Ascending aorta (tissue), 2 donors: ENCODE measurements around the gene BPIFB1. TPM values are rescaled to one million over a fixed set of nuclear protein-coding genes. Genes with fewer than 3 reads are reported as not detected.

Experiments
- DNase-seq, 2 donors: peaks; one replicate each; pipeline ENCODE4 v3.0.0-alpha.2; 2019; ENCODE audit warnings: low spot score in 2 of 2
- H3K27ac ChIP-seq, 2 donors: fragments of 200-600 bp; sonication (generic); one replicate each; pipeline ENCODE4 v1.5.1; 2016 to 2017; ENCODE audit warnings: mild to moderate bottlenecking in 1 of 2
- H3K27me3 ChIP-seq: fragments of 200-600 bp; sonication (generic); one replicate; pipeline ENCODE4 v1.5.1; 2017
- H3K36me3 ChIP-seq, 2 donors: fragments of 200-600 bp; sonication (generic); one replicate each; pipeline ENCODE4 v1.5.1; 2016
- H3K4me1 ChIP-seq, 2 donors: fragments of 200-600 bp; sonication (generic); one replicate each; pipeline ENCODE4 v1.5.1; 2016 to 2017; ENCODE audit warnings: mild to moderate bottlenecking in 1 of 2
- H3K4me3 ChIP-seq, 2 donors: fragments of 200-600 bp; sonication (generic); one replicate each; pipeline ENCODE4 v1.5.1; 2016 to 2017; ENCODE audit warnings: mild to moderate bottlenecking in 1 of 2
- H3K9me3 ChIP-seq, 2 donors: fragments of 200-600 bp; sonication (generic); one replicate each; pipeline ENCODE4 v1.5.1; 2016
- CTCF ChIP-seq, 3 experiments: fragments of 200-600 bp in 2 of 3; fragments of 450-650 bp in 1 of 3; sonication (generic) in 2 of 3; IDR thresholded peaks; one replicate each; pipeline ENCODE4 v1.5.1; 2016 to 2019; ENCODE audit warnings: antibody characterized with exemption in 3 of 3, mild to moderate bottlenecking in 1 of 3, moderate library complexity in 1 of 3
- intact Hi-C: fragments of 100-400 bp; cut with DNase I; formaldehyde crosslinking; loops from one replicate; pipeline ENCODE4 v1.15.1; 2023
- total RNA-seq: library from RNA; depleted of rRNA; stranded (reverse); fragments of >200 nt; gene quantifications from one replicate; pipeline ENCODE4 v1.1.0, GENCODE V29; 2016

BPIFB1 gene
- total RNA-seq, 1 donor from 2014 or later, result not detected

GRCh38 chr20:33250666-33251065 lies 32.3 kb upstream of the BPIFB1 start:
- H3K27ac ChIP-seq, result no peak overlapping the region
- H3K9me3 ChIP-seq, result no peaks in the 10 kb centered on the region
- H3K4me1 ChIP-seq, result no peaks in the 10 kb centered on the region
- intact Hi-C loops, result no loop called here
- H3K27me3 ChIP-seq, result no peaks in the 10 kb centered on the region
- H3K36me3 ChIP-seq, result no peaks in the 10 kb centered on the region
- no peak overlapping the region for H3K4me3 ChIP-seq
- no peak for TF ChIP-seq CTCF (IDR thresholded peaks at IDR 0.05)
- no peak for DNase-seq

GRCh38 chr20:33251496-33251895 lies 31.5 kb upstream of the BPIFB1 start:
- H3K4me1 ChIP-seq, result no peaks in the 10 kb centered on the region
- H3K36me3 ChIP-seq, result no peaks in the 10 kb centered on the region
- no peaks in the 10 kb centered on the region for H3K9me3 ChIP-seq
- no peak overlapping the region for H3K27ac ChIP-seq
- TF ChIP-seq CTCF (IDR thresholded peaks at IDR 0.05), result no peak
- H3K27me3 ChIP-seq, result no peaks in the 10 kb centered on the region
- intact Hi-C loops, result no loop called here
- no peak overlapping the region for H3K4me3 ChIP-seq
- no peak for DNase-seq

- H3K4me3 ChIP-seq, result no peak overlapping the region
- no peaks in the 10 kb centered on the region for H3K36me3 ChIP-seq
- no peaks in the 10 kb centered on the region for H3K4me1 ChIP-seq
- H3K27me3 ChIP-seq, result no peaks in the 10 kb centered on the region
- DNase-seq, result no peak
- intact Hi-C loops, result no loop called here
- no peaks in the 10 kb centered on the region for H3K9me3 ChIP-seq
- H3K27ac ChIP-seq, result no peak overlapping the region
- no peak for TF ChIP-seq CTCF (IDR thresholded peaks at IDR 0.05)
Observed at GRCh38 chr20:33252460-33252859, 30.6 kb upstream of the BPIFB1 start.

GRCh38 chr20:33255005-33255404 lies 28.0 kb upstream of the BPIFB1 start:
- intact Hi-C loops, result no loop called here
- Histone ChIP-seq H3K36me3 (no peaks in the 10 kb centered on the region), H3K27me3 (no peaks in the 10 kb centered on the region), H3K9me3 (no peaks in the 10 kb centered on the region), H3K4me3 (no peak overlapping the region), H3K4me1 (no peaks in the 10 kb centered on the region), H3K27ac (no peak overlapping the region)
- TF ChIP-seq CTCF (IDR thresholded peaks at IDR 0.05), result no peak
- DNase-seq, result no peak

- intact Hi-C loops, result no loop called here
- no peak for DNase-seq
Observed at GRCh38 chr20:33257237-33257636, 25.8 kb upstream of the BPIFB1 start.

More at GRCh38 chr20:33257237-33257636, 25.8 kb upstream of the BPIFB1 start:
- Histone ChIP-seq H3K27me3 (no peaks in the 10 kb centered on the region), H3K4me3 (no peak overlapping the region), H3K27ac (no peak overlapping the region), H3K36me3 (no peaks in the 10 kb centered on the region), H3K4me1 (no peaks in the 10 kb centered on the region), H3K9me3 (no peaks in the 10 kb centered on the region)
- TF ChIP-seq CTCF (IDR thresholded peaks at IDR 0.05), result no peak
